Calu3 (cell line): ENCODE data around the gene HNF4A. TPM values are rescaled to one million over a fixed set of nuclear protein-coding genes. Genes with fewer than 3 reads are reported as not detected.

ENCODE experiments used
- BruUV-seq: library from RNA; stranded (reverse); fragments of 400-500 nt; replicated peaks from 2 replicates; lab custom pipeline; 2021; lab: Mats Ljungman, UMichigan
- CTCF ChIA-PET: fragments of 300-600 bp; sonication (Branson Sonifier 250); formaldehyde crosslinking; loops from one replicate; lab custom pipeline; 2022; ENCODE audit warnings: antibody characterized with exemption; lab: Charles Lee
- DNase-seq: peaks from one replicate; pipeline ENCODE4 v3.0.0; 2022
- H3K27ac Mint-ChIP-seq: one replicate; pipeline ENCODE4 v1.8.0; 2022; ENCODE audit warnings: mixed read lengths; ENCODE audit not compliant: unreplicated experiment
- H3K27me3 Mint-ChIP-seq: one replicate; pipeline ENCODE4 v1.8.0; 2022; ENCODE audit warnings: mixed read lengths; ENCODE audit not compliant: unreplicated experiment
- H3K36me3 Mint-ChIP-seq: one replicate; pipeline ENCODE4 v1.8.0; 2022; ENCODE audit warnings: mild to moderate bottlenecking, moderate library complexity, mixed read lengths; ENCODE audit not compliant: insufficient read depth, unreplicated experiment
- H3K4me1 Mint-ChIP-seq: one replicate; pipeline ENCODE4 v1.8.0; 2022; ENCODE audit warnings: mild to moderate bottlenecking, low read depth, mixed read lengths; ENCODE audit not compliant: unreplicated experiment
- H3K4me3 Mint-ChIP-seq: one replicate; pipeline ENCODE4 v1.8.0; 2022; ENCODE audit warnings: mild to moderate bottlenecking, low read depth, moderate library complexity, mixed read lengths; ENCODE audit not compliant: unreplicated experiment
- H3K9me3 Mint-ChIP-seq: one replicate; pipeline ENCODE4 v1.8.0; 2022; ENCODE audit warnings: low read depth, mixed read lengths; ENCODE audit not compliant: unreplicated experiment
- intact Hi-C: fragments of 100-400 bp; cut with micrococcal nuclease; formaldehyde crosslinking; loops from one replicate; pipeline ENCODE4 v1.10.0; 2022; ENCODE audit not compliant: unreplicated experiment
- total RNA-seq: library from RNA; stranded (reverse); gene quantifications from 2 replicates; pipeline ENCODE4 v1.2.3, GENCODE V29; 2022
- TF ChIP-seq, protein P1 (sequence below): fragments of 200-600 bp; IDR thresholded peaks from one replicate; pipeline ENCODE4 v1.8.0; 2022; ENCODE audit warnings: antibody characterized with exemption; ENCODE audit not compliant: unreplicated experiment

Gene HNF4A
- total RNA-seq, 1 experiment from 2014 or later: 27.7 TPM

- CTCF ChIA-PET: interaction anchor here (0.5 to 1.7 kb wide), 3 partner anchors 20 to 203 kb away, joined by 3 to 4 read pairs (median 4); no protein-coding TSS in a partner anchor
- intact Hi-C loops: no loop called here
- Mint-ChIP-seq H3K4me3 (no peak overlapping the region), H3K27ac (no peak overlapping the region), H3K4me1 (no peaks in the 10 kb centered on the region), H3K36me3 (no peaks in the 10 kb centered on the region), H3K9me3 (no peaks in the 10 kb centered on the region), H3K27me3 (no peaks in the 10 kb centered on the region)
- no peak for DNase-seq
- TF ChIP-seq, protein P1, sequence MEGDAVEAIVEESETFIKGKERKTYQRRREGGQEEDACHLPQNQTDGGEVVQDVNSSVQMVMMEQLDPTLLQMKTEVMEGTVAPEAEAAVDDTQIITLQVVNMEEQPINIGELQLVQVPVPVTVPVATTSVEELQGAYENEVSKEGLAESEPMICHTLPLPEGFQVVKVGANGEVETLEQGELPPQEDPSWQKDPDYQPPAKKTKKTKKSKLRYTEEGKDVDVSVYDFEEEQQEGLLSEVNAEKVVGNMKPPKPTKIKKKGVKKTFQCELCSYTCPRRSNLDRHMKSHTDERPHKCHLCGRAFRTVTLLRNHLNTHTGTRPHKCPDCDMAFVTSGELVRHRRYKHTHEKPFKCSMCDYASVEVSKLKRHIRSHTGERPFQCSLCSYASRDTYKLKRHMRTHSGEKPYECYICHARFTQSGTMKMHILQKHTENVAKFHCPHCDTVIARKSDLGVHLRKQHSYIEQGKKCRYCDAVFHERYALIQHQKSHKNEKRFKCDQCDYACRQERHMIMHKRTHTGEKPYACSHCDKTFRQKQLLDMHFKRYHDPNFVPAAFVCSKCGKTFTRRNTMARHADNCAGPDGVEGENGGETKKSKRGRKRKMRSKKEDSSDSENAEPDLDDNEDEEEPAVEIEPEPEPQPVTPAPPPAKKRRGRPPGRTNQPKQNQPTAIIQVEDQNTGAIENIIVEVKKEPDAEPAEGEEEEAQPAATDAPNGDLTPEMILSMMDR: no peak
- no TSS peak for BruUV-seq
Observed at GRCh38 chr20:44426879-44427790, 71.6 kb downstream of the HNF4A start.

GRCh38 chr20:44427804-44428173, 72.3 kb downstream of the HNF4A start:
- Mint-ChIP-seq H3K9me3 (no peaks in the 10 kb centered on the region), H3K4me3 (no peak overlapping the region), H3K4me1 (no peaks in the 10 kb centered on the region), H3K27ac (no peak overlapping the region), H3K27me3 (no peaks in the 10 kb centered on the region), H3K36me3 (no peaks in the 10 kb centered on the region)
- CTCF ChIA-PET: interaction anchor here (0.5 to 1.7 kb wide), 2 partner anchors 21 to 204 kb away, joined by 4 read pairs; no protein-coding TSS in a partner anchor
- DNase-seq: no peak
- TF ChIP-seq, protein P1: no peak
- no TSS peak for BruUV-seq
- intact Hi-C loops: no loop called here

DNA sequence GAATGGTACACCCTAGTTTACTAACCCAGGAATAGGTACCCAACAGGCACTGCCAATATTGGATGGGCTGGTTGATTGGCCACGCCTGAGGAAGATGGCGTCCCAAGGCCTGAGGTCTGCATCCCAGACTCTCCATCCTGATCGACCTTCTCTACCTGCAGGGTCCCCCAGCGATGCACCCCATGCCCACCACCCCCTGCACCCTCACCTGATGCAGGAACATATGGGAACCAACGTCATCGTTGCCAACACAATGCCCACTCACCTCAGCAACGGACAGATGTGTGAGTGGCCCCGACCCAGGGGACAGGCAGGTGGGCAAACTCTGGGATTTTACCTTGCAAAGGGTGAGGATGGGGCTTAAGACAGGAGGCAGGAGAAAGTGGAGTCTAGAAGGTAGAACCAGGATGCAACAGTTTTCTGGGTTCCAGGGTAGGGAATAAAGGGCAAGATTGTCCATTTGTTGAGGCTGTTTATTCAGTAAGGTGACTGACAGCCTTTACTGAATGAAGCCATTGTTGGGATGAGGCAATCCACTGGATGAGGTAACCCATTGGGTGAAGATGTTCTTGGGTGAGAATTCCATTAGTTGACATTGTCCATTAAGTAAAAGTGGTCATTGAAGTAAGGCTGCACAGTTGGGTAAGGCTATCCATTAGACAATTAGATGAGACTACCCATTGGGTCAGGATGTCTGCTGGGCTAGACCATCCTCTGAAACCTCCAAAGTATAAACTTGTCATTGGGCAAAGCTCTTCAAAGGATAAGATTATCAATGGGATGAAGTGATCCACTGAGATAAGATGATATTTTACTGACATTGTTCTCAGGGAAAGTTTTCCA, 72.9 kb downstream of the HNF4A start:
- intact Hi-C loops: no loop called here
- H3K4me1 Mint-ChIP-seq: no peaks in the 10 kb centered on the region
- no peaks in the 10 kb centered on the region for H3K27me3 Mint-ChIP-seq
- CTCF ChIA-PET: interaction anchor here (1.7 kb wide), 1 partner anchor 21 kb away, joined by 4 read pairs; no protein-coding TSS in a partner anchor
- no TSS peak for BruUV-seq
- H3K9me3 Mint-ChIP-seq: no peaks in the 10 kb centered on the region
- no peak overlapping the region for H3K27ac Mint-ChIP-seq
- H3K4me3 Mint-ChIP-seq: no peak overlapping the region
- TF ChIP-seq, protein P1: no peak
- no peaks in the 10 kb centered on the region for H3K36me3 Mint-ChIP-seq
- no peak for DNase-seq

DNA sequence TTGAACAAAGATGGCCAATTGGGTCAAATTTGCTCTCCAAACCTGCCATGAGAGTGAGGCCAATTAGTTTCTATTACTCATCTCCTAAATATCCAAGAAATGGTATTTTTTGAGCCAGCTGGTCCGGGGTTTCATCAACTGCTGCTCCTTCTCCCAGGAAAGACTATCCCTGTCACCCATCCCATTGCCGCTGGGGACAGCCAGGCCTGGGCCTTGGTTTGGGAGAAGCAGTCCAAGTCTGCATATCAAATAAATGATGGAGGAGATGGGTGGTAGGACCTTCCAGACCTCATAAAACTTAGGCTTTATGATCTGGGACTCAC, 73.5 kb downstream of the HNF4A start:
- Mint-ChIP-seq H3K27ac (no peak overlapping the region), H3K27me3 (no peaks in the 10 kb centered on the region), H3K4me1 (no peaks in the 10 kb centered on the region), H3K36me3 (no peaks in the 10 kb centered on the region), H3K4me3 (no peak overlapping the region), H3K9me3 (no peaks in the 10 kb centered on the region)
- intact Hi-C loops: no loop called here
- no TSS peak for BruUV-seq
- CTCF ChIA-PET: no interaction called here
- DNase-seq: no peak
- TF ChIP-seq, protein P1: no peak
